HepG2 (cell line): ENCODE data around the gene RTF1. TPM values are rescaled to one million over a fixed set of nuclear protein-coding genes. Genes with fewer than 3 reads are reported as not detected.

Experiments used
- AHDC1 ChIP-seq: sonication (generic); formaldehyde crosslinking; IDR thresholded peaks from 2 replicates; pipeline ENCODE4 v1.5.1; 2020; ENCODE audit warnings: mild to moderate bottlenecking, missing genetic modification reagents, borderline replicate concordance
- GPBP1L1 ChIP-seq: sonication (generic); formaldehyde crosslinking; IDR thresholded peaks from 2 replicates; pipeline ENCODE4 v1.5.0; 2020; ENCODE audit warnings: mild to moderate bottlenecking, missing genetic modification reagents
- GTF2F1 ChIP-seq: fragments of 150-350 bp; IDR thresholded peaks from 2 replicates; pipeline ENCODE4 v1.6.1; 2014; ENCODE audit warnings: low read length
- HMGA1 ChIP-seq: sonication (generic); formaldehyde crosslinking; conservative IDR thresholded peaks from 2 replicates; pipeline ENCODE4 v1.4.0; 2020; ENCODE audit warnings: missing genetic modification reagents
- HNF4G ChIP-seq, 2 experiments: sonication (generic) in 1 of 2; formaldehyde crosslinking in 1 of 2; IDR thresholded peaks; 2 replicates each; pipeline versions ENCODE4 v1.4.0 to v1.6.1; 2011 to 2020; ENCODE audit warnings: borderline replicate concordance in 2 of 2, low read depth in 2 of 2, mild to moderate bottlenecking in 2 of 2, low read length in 1 of 2, missing genetic modification reagents in 1 of 2, moderate library complexity in 1 of 2
- MYNN ChIP-seq: sonication (generic); formaldehyde crosslinking; IDR thresholded peaks from 2 replicates; pipeline ENCODE4 v1.4.0; 2020; ENCODE audit warnings: mild to moderate bottlenecking, low read depth, missing genetic modification reagents
- NFIC ChIP-seq: IDR thresholded peaks from 2 replicates; pipeline ENCODE4 v1.6.1; 2012; ENCODE audit warnings: mild to moderate bottlenecking, low read length, inconsistent platforms
- NPAS2 ChIP-seq: sonication (generic); formaldehyde crosslinking; IDR thresholded peaks from 2 replicates; pipeline ENCODE4 v1.8.0; 2022; ENCODE audit warnings: mild to moderate bottlenecking, missing genetic modification reagents, borderline replicate concordance
- SALL2 ChIP-seq: sonication (generic); formaldehyde crosslinking; IDR thresholded peaks from 2 replicates; pipeline ENCODE4 v1.8.1; 2023; ENCODE audit warnings: mild to moderate bottlenecking, missing genetic modification reagents, inconsistent platforms
- SNAI1 ChIP-seq: sonication (generic); formaldehyde crosslinking; IDR thresholded peaks from 2 replicates; pipeline ENCODE4 v1.5.0; 2020; ENCODE audit warnings: mild to moderate bottlenecking, missing genetic modification reagents, borderline replicate concordance
- XRCC5 ChIP-seq: fragments of 200-400 bp; formaldehyde crosslinking; optimal IDR thresholded peaks from 2 replicates; pipeline ENCODE3; 2017; ENCODE audit warnings: mild to moderate bottlenecking, low read length
- ZBTB21 ChIP-seq: sonication (generic); formaldehyde crosslinking; IDR thresholded peaks from 2 replicates; pipeline ENCODE4 v1.4.0; 2020; ENCODE audit warnings: missing genetic modification reagents
- ZBTB7B ChIP-seq: sonication (generic); formaldehyde crosslinking; IDR thresholded peaks from 2 replicates; pipeline ENCODE4 v1.4.0; 2020; ENCODE audit warnings: missing genetic modification reagents
- ZNF468 ChIP-seq: sonication (generic); formaldehyde crosslinking; IDR thresholded peaks from 2 replicates; pipeline ENCODE4 v1.8.0; 2022; ENCODE audit warnings: mild to moderate bottlenecking, moderate library complexity, missing genetic modification reagents
- ZNF670 ChIP-seq: sonication (generic); formaldehyde crosslinking; IDR thresholded peaks from 2 replicates; pipeline ENCODE4 v1.8.0; 2022; ENCODE audit warnings: mild to moderate bottlenecking, missing genetic modification reagents, borderline replicate concordance
- ZNF7 ChIP-seq: IDR thresholded peaks from 2 replicates; pipeline ENCODE4 v1.6.1; 2016; ENCODE audit warnings: missing biosample characterization, missing genetic modification reagents
- ZNF768 ChIP-seq: sonication (generic); formaldehyde crosslinking; IDR thresholded peaks from 2 replicates; pipeline ENCODE4 v1.4.0; 2020; ENCODE audit warnings: missing genetic modification reagents
- polyA plus RNA-seq, 8 experiments: library from polyadenylated mRNA; depleted of rRNA in 3 of 8; stranded (reverse) in 7 of 8; unstranded in 1 of 8; fragments of >200 nt; fragmentation: Illumina TruSeq in 4 of 8; extraction: Trizol in 4 of 8; gene quantifications; 2 replicates each; pipeline versions ENCODE4 v1.2.1 to v1.2.3, GENCODE V29; 2011 to 2016; ENCODE audit warnings: low read depth in 4 of 8, missing spikeins in 1 of 8, mixed read lengths in 1 of 8; ENCODE audit not compliant: insufficient read depth in 1 of 8
- total RNA-seq, 5 experiments: library from RNA; depleted of rRNA; stranded (reverse); fragments of >200 nt; fragmentation: Illumina TruSeq; extraction: Trizol; gene quantifications; 2 replicates each; pipeline ENCODE4 v1.2.3, GENCODE V29; 2016; ENCODE audit warnings: low read depth in 1 of 5
- TF ChIP-seq, protein P1 (sequence below): sonication (generic); formaldehyde crosslinking; IDR thresholded peaks from 2 replicates; pipeline ENCODE4 v1.4.0; 2020; ENCODE audit warnings: mild to moderate bottlenecking, missing genetic modification reagents
- TF ChIP-seq, protein P2 (sequence below): sonication (generic); formaldehyde crosslinking; IDR thresholded peaks from 2 replicates; pipeline ENCODE4 v1.4.0; 2020; ENCODE audit warnings: mild to moderate bottlenecking, missing genetic modification reagents

RTF1 gene
- total and polyA plus RNA-seq, 2 of the 13 experiments (the other 11 are each of a cell fraction or from before 2014, with no cell fraction given), result 13.9 to 17.9 TPM

- TF ChIP-seq XRCC5 (no peak), NFIC (no peak), ZNF7 (CRISPR knock-in tag) (no peak), SALL2 (0 out of 2 replicates have a peak, but pooled peaks have one; percentile 55), HNF4G (IDR thresholded peaks at IDR 0.05; ENCODE audit: borderline replicate concordance, low read depth, low read length) (no peak), HNF4G (CRISPR knock-in tag; IDR thresholded peaks at IDR 0.05; ENCODE audit: borderline replicate concordance, low read depth) (no peak; the same call in 1 of the 2 replicates), ZNF768 (CRISPR knock-in tag) (peak; percentile 32; the same call in 1 of the 2 replicates), AHDC1 (CRISPR knock-in tag) (no peak), HMGA1 (CRISPR knock-in tag) (no peak), ZBTB21 (CRISPR knock-in tag) (no peak), ZBTB7B (CRISPR knock-in tag) (no peak), NPAS2 (CRISPR knock-in tag) (no peak), GPBP1L1 (CRISPR knock-in tag) (no peak), GTF2F1 (no peak), MYNN (CRISPR knock-in tag) (no peak), SNAI1 (CRISPR knock-in tag) (peak; percentile 68), ZNF670 (CRISPR knock-in tag) (no peak), ZNF468 (CRISPR knock-in tag) (no peak)
- TF ChIP-seq, protein P1, sequence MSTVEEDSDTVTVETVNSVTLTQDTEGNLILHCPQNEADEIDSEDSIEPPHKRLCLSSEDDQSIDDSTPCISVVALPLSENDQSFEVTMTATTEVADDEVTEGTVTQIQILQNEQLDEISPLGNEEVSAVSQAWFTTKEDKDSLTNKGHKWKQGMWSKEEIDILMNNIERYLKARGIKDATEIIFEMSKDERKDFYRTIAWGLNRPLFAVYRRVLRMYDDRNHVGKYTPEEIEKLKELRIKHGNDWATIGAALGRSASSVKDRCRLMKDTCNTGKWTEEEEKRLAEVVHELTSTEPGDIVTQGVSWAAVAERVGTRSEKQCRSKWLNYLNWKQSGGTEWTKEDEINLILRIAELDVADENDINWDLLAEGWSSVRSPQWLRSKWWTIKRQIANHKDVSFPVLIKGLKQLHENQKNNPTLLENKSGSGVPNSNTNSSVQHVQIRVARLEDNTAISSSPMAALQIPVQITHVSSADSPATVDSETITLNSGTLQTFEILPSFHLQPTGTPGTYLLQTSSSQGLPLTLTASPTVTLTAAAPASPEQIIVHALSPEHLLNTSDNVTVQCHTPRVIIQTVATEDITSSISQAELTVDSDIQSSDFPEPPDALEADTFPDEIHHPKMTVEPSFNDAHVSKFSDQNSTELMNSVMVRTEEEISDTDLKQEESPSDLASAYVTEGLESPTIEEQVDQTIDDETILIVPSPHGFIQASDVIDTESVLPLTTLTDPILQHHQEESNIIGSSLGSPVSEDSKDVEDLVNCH (CRISPR knock-in tag), result no peak
- TF ChIP-seq, protein P2, sequence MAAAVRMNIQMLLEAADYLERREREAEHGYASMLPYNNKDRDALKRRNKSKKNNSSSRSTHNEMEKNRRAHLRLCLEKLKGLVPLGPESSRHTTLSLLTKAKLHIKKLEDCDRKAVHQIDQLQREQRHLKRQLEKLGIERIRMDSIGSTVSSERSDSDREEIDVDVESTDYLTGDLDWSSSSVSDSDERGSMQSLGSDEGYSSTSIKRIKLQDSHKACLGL (CRISPR knock-in tag), result peak; percentile 94
Measured at GRCh38 chr15:41416742-41417417, at the start of gene RTF1 (continued).
